GM10248 (cell line): ENCODE data around the gene SCYGR1.

Source experiments
- CTCF ChIA-PET: fragments of 300-600 bp; sonication (Branson Sonifier 250); formaldehyde crosslinking; extraction: SDS; loops from one replicate; lab custom pipeline; 2021; ENCODE audit warnings: antibody characterized with exemption; lab: Yijun Ruan, JAX
- POLR2A ChIA-PET: fragments of 350-650 bp; sonication (Branson Sonifier 250); formaldehyde crosslinking; extraction: SDS; loops from one replicate; lab custom pipeline; 2020; ENCODE audit warnings: antibody characterized with exemption; lab: Yijun Ruan, JAX
- DNase-seq: peaks from one replicate; pipeline ENCODE4 v3.0.0; 2012; ENCODE audit errors: extremely low spot score
- CTCF ChIP-seq: IDR thresholded peaks from 2 replicates; pipeline ENCODE4 v1.5.1; 2012; ENCODE audit warnings: mild to moderate bottlenecking, low read depth; ENCODE audit errors: extremely low read depth, missing control alignments, control extremely low read depth

The SCYGR1 gene

DNA sequence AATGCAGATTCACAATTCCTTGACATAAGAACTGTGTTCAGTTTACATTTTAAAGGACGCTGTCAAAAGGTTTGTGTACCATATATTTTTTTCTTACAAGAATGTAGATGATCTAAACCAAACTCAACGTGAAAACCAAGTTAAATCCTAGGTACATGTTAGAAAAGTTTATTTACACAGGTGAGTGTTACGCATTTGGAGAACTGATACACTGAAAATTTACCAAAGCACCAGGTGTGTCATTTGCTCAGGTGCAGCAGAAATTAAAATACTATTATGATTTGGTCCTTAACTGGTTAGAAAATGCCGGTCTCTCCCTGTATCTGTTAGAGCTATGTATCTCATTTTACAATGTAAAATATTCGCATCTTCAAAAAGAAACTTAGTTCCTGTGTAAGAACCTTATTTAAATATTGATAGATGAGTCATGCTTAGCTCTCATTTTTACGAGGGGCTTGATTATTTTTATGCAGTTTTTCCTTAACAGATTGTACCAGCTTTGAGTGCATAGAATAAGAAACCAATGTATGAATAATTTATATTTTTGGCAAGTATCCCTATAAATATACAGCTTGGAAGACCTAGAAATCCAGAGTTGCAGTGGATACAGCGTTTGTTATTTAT lies 37.6 kb downstream of the SCYGR1 start:
- TF ChIP-seq CTCF = no peak
- ChIA-PET CTCF (interaction anchor here (1.3 to 7.8 kb wide), 5 partner anchors 13 to 416 kb away, joined by 3 to 57 read pairs (median 5); no protein-coding TSS in a partner anchor), POLR2A (no interaction called here)
- DNase-seq = no peak

- POLR2A ChIA-PET = interaction anchor here (0.9 kb wide), 1 partner anchor 9 kb away, joined by 3 read pairs; no protein-coding TSS in a partner anchor
- CTCF ChIA-PET = interaction anchor here (0.9 to 7.8 kb wide), 11 partner anchors 10 to 514 kb away, joined by 3 to 57 read pairs (median 3); no protein-coding TSS in a partner anchor
Observed at GRCh38 chr2:227348324-227348723, 39.4 kb downstream of the SCYGR1 start.

GRCh38 chr2:227347117-227347516 lies 40.6 kb downstream of the SCYGR1 start:
- POLR2A ChIA-PET = no interaction called here
- TF ChIP-seq CTCF = no peak
- DNase-seq = no peak
- CTCF ChIA-PET = interaction anchor here (0.7 to 7.8 kb wide), 7 partner anchors 9 to 419 kb away, joined by 3 to 57 read pairs (median 3); no protein-coding TSS in a partner anchor

More at GRCh38 chr2:227348324-227348723, 39.4 kb downstream of the SCYGR1 start:
- no peak for TF ChIP-seq CTCF
- DNase-seq = no peak

DNA sequence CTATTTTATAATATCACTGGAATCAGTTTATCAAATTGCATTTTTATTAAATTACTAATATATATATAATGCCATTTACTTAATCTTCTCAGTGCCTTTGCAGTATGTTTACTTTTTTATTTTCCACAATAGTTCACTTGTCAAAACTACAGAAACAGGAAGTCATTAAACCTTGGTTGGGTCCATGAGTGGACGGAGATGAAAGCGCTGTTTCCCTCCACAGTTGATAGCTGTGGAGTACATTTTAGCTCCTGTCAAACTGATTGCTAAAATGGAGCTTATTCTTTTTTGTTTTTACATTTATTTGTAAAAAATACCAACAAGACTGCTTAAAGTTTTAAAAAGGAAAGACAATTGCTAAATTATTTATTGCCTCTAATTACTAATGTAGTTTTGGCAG lies 43.5 kb downstream of the SCYGR1 start:
- ChIA-PET POLR2A (no interaction called here), CTCF (interaction anchor here (0.9 kb wide), 1 partner anchor 12 kb away, joined by 3 read pairs; no protein-coding TSS in a partner anchor)
- no peak for TF ChIP-seq CTCF

DNA sequence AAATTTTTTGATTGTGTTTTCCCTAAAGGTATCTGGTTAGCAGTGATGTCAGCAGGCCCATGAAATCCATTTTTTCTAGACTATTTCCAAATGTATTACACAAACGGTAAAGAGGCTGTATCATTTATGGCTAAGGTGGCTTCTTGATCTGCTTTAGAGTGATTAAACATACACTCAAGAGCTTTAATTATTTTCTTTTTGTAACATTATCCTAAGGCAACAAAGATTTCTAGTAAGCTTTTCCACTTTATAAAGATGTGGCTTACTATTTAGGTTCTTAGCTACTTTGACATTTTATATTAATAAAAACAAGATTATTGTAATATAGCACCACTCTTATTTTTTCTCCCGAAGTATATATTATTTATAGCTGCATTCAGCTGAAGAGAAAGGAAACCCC lies 46.2 kb downstream of the SCYGR1 start:
- CTCF ChIA-PET = interaction anchor here (1.3 kb wide), 1 partner anchor 12 kb away, joined by 3 read pairs; no protein-coding TSS in a partner anchor

More for the DNA sequence above, 43.5 kb downstream of the SCYGR1 start:
- no peak for DNase-seq

More for the DNA sequence above, 46.2 kb downstream of the SCYGR1 start:
- no peak for TF ChIP-seq CTCF
- no peak for DNase-seq
- POLR2A ChIA-PET = no interaction called here
